CD4-positive, alpha-beta T cell (primary cell): Measurements from ENCODE around the gene UBTD1. TPM values are rescaled to one million over a fixed set of nuclear protein-coding genes. Genes with fewer than 3 reads are reported as not detected.

ENCODE experiments used
- ATAC-seq: fragments of 200-7000 bp; cut with Tn5 transposase; one replicate; pipeline ENCODE4 v1.10.0; 2022; ENCODE audit warnings: mild to moderate bottlenecking; ENCODE audit not compliant: poor library complexity
- CTCF ChIA-PET: fragments of 350-600 bp; sonication (Branson Sonifier 250); formaldehyde crosslinking; loops from one replicate; lab custom pipeline; 2021; ENCODE audit warnings: antibody characterized with exemption, inconsistent platforms; lab: Charles Lee
- POLR2A ChIA-PET: fragments of 350-600 bp; sonication (Branson Sonifier 250); formaldehyde crosslinking; loops from one replicate; lab custom pipeline; 2021; ENCODE audit warnings: antibody characterized with exemption, inconsistent platforms; lab: Charles Lee
- DNase-seq, 14 experiments: peaks; one replicate each; pipeline ENCODE4 v3.0.0-alpha.2; 2013 to 2020; ENCODE audit warnings: mixed read lengths in 2 of 14
- H3K27ac ChIP-seq, 2 donors: one replicate each; pipeline versions ENCODE4 v1.5.1 to v1.7.0; 2013; ENCODE audit warnings: low read length in 2 of 2, low read depth in 1 of 2, mild to moderate bottlenecking in 1 of 2
- H3K27me3 ChIP-seq, 2 experiments: 1 replicate in 1 of 2; 2 replicates in 1 of 2; pipeline versions ENCODE4 v1.6.1 to v1.7.0; 2013; ENCODE audit warnings: low read length in 2 of 2, control low read depth in 1 of 2, mild to moderate bottlenecking in 1 of 2, moderate library complexity in 1 of 2; ENCODE audit not compliant: insufficient read depth in 2 of 2, control insufficient read depth in 1 of 2
- H3K36me3 ChIP-seq: one replicate; pipeline ENCODE4 v1.6.1; 2013; ENCODE audit warnings: low read length, control low read depth; ENCODE audit not compliant: insufficient read depth
- H3K4me1 ChIP-seq: one replicate; pipeline ENCODE4 v1.6.1; 2013; ENCODE audit warnings: low read length, control low read depth; ENCODE audit not compliant: insufficient read depth
- H3K4me3 ChIP-seq: one replicate; pipeline ENCODE4 v1.5.1; 2013; ENCODE audit warnings: mild to moderate bottlenecking, low read length, moderate library complexity
- H3K9me3 ChIP-seq, 2 experiments: 1 replicate in 1 of 2; 2 replicates in 1 of 2; pipeline versions ENCODE4 v1.6.1 to v1.7.0; 2013; ENCODE audit warnings: low read length in 2 of 2, mild to moderate bottlenecking in 2 of 2, control low read depth in 1 of 2, moderate library complexity in 1 of 2; ENCODE audit not compliant: control insufficient read depth in 1 of 2, insufficient read depth in 1 of 2
- H3K27ac Mint-ChIP-seq: one replicate; pipeline ENCODE4 v1.8.0; 2020; ENCODE audit warnings: mixed read lengths
- H3K27me3 Mint-ChIP-seq: one replicate; pipeline ENCODE4 v1.8.0; 2021; ENCODE audit warnings: mixed read lengths
- H3K36me3 Mint-ChIP-seq: one replicate; pipeline ENCODE4 v1.8.0; 2021; ENCODE audit warnings: low read depth, mixed read lengths
- H3K4me1 Mint-ChIP-seq: one replicate; pipeline ENCODE4 v1.8.0; 2021; ENCODE audit warnings: low read depth, mixed read lengths
- H3K4me3 Mint-ChIP-seq: one replicate; pipeline ENCODE4 v1.8.0; 2020; ENCODE audit warnings: mild to moderate bottlenecking, mixed read lengths
- H3K9me3 Mint-ChIP-seq: one replicate; pipeline ENCODE4 v1.8.0; 2020; ENCODE audit warnings: mixed read lengths
- intact Hi-C, 2 experiments: fragments of 100-400 bp; cut with DNase I in 1 of 2; cut with micrococcal nuclease in 1 of 2; formaldehyde crosslinking; loops; one replicate each; pipeline versions ENCODE4 v1.15.1 to v1.9.0; 2023 to 2025; cut with DNase I, micrococcal nuclease
- total RNA-seq, 174 experiments: library from RNA in 2 of 174; stranded (reverse) in 2 of 174; gene quantifications; one replicate each; pipeline ENCODE4 v1.2.3 and lab custom pipeline; 2021 to 2026
- TF ChIP-seq, protein P1 (sequence below): fragments of 200-600 bp; IDR thresholded peaks from one replicate; pipeline ENCODE4 v1.8.0; 2022; ENCODE audit warnings: antibody characterized with exemption, mild to moderate bottlenecking

The UBTD1 gene
- total RNA-seq, 2 experiments from 2014 or later = 0.56 to 0.80 TPM

DNA sequence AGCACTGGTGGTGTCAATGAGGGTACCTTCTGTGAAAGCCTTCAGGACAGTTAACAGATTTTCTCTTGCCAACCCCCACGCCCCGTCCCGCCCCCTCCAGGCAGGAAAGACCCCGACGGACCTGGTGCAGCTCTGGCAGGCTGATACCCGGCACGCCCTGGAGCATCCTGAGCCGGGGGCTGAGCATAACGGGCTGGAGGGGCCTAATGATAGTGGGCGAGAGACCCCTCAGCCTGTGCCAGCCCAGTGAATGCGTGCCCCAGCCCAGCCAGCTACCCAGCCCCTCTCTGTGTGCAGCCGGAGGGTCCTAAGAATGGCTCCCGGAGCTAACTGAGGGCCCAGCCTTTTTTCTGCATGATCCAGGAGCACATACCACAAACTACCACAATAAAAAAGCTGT is 84.8 kb downstream of the UBTD1 start:
- Mint-ChIP-seq H3K27me3 (no peaks in the 10 kb centered on the region), H3K27ac (no peak overlapping the region), H3K4me3 (no peak overlapping the region), H3K9me3 (no peaks in the 10 kb centered on the region), H3K36me3 (no peaks in the 10 kb centered on the region), H3K4me1 (no peaks in the 10 kb centered on the region)
- CTCF ChIA-PET = no interaction called here
- TF ChIP-seq, protein P1, sequence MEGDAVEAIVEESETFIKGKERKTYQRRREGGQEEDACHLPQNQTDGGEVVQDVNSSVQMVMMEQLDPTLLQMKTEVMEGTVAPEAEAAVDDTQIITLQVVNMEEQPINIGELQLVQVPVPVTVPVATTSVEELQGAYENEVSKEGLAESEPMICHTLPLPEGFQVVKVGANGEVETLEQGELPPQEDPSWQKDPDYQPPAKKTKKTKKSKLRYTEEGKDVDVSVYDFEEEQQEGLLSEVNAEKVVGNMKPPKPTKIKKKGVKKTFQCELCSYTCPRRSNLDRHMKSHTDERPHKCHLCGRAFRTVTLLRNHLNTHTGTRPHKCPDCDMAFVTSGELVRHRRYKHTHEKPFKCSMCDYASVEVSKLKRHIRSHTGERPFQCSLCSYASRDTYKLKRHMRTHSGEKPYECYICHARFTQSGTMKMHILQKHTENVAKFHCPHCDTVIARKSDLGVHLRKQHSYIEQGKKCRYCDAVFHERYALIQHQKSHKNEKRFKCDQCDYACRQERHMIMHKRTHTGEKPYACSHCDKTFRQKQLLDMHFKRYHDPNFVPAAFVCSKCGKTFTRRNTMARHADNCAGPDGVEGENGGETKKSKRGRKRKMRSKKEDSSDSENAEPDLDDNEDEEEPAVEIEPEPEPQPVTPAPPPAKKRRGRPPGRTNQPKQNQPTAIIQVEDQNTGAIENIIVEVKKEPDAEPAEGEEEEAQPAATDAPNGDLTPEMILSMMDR = no peak
- no peak for DNase-seq
- intact Hi-C loops = no loop called here
- peaks cover under 1 to 3% of the 10 kb centered on the region in 2 experiments for H3K27me3 ChIP-seq
- no peak for ATAC-seq
- no peaks in the 10 kb centered on the region for H3K36me3 ChIP-seq
- H3K27ac ChIP-seq = no peak overlapping the region
- POLR2A ChIA-PET = no interaction called here
- no peaks in the 10 kb centered on the region for H3K4me1 ChIP-seq
- H3K4me3 ChIP-seq = no peak overlapping the region
- no peaks in the 10 kb centered on the region for H3K9me3 ChIP-seq

DNA sequence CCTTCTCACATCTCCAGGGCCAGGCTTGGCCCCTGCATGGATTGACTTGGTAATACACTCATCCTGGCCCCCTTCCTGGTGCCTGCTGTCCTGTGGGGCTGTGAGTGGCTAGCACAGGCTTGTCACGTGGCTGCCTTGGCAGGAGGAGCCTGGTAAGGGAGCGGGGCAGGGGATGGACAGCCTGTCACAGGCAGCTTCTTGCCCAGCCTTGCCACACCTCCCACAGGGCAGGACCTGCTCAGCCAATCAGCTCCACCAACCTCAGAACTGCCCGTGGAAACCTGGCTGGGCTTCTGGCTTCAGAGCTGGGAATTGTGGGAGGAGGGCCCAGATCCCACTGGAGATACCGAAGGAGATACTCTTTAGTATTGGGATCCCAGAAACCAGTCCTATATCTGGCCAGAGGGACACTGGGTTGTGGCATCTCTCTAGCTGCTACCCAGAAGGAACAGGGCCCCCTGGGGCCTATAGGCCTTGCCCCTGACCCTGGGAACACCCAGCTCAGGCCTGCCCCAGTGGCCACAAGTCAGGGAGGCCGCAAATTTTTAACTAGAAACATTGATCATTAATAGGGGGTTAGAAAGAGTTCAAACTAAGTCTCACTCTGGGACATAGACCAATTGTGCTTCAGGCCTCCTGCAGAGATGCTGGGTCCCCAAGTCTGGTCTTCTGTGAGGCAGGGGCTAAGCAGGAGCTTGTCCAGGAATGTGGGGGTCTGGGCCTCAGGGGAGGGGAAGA is 85.5 kb downstream of the UBTD1 start, which contains the start of gene HOGA1:
Gene HOGA1, plus strand, starts transcription at position 330 of the 738 bp plus-strand sequence. Its CDS starts 315 bp downstream, at position 645.
- H3K27ac Mint-ChIP-seq = no peak within 1 kb of the TSS
- Histone ChIP-seq H3K4me3 (no peak within 1 kb of the TSS), H3K27ac (no peak within 1 kb of the TSS), H3K36me3 (no peaks in the 10 kb centered on the region), H3K9me3 (no peaks in the 10 kb centered on the region), H3K4me1 (no peaks in the 10 kb centered on the region), H3K27me3 (no peaks in the 10 kb centered on the region)
- no peaks in the 10 kb centered on the region for H3K36me3 Mint-ChIP-seq
- no peaks in the 10 kb centered on the region for H3K9me3 Mint-ChIP-seq
- DNase-seq = no peak
- ChIA-PET CTCF (no interaction called here), POLR2A (no interaction called here)
- H3K4me3 Mint-ChIP-seq = no peak within 1 kb of the TSS
- TF ChIP-seq, protein P1 = no peak
- no peak for ATAC-seq
- H3K4me1 Mint-ChIP-seq = no peaks in the 10 kb centered on the region
- no peaks in the 10 kb centered on the region for H3K27me3 Mint-ChIP-seq
- intact Hi-C loops = no loop called here

GRCh38 chr10:97584798-97585438 is 86.2 kb downstream of the UBTD1 start:
- no peaks in the 10 kb centered on the region for H3K27me3 Mint-ChIP-seq
- CTCF ChIA-PET = no interaction called here
- no peaks in the 10 kb centered on the region for H3K36me3 Mint-ChIP-seq
- H3K27ac Mint-ChIP-seq = no peak overlapping the region
- ATAC-seq (no peak), DNase-seq (no peak)
- Histone ChIP-seq H3K27ac (no peak overlapping the region), H3K27me3 (no peaks in the 10 kb centered on the region), H3K9me3 (no peaks in the 10 kb centered on the region), H3K36me3 (no peaks in the 10 kb centered on the region), H3K4me3 (no peak overlapping the region), H3K4me1 (no peaks in the 10 kb centered on the region)
- intact Hi-C loops = no loop called here
- no peaks in the 10 kb centered on the region for H3K4me1 Mint-ChIP-seq
- TF ChIP-seq, protein P1 = no peak
- H3K4me3 Mint-ChIP-seq = no peak overlapping the region
- POLR2A ChIA-PET = no interaction called here
- H3K9me3 Mint-ChIP-seq = no peaks in the 10 kb centered on the region
